Measurements from ENCODE around the gene RPP40.
A peak's percentile ranks its signal among the peaks of the same experiment; 100 is the strongest.
"Not testable (repeated sequence)": the region's sequence is repeated elsewhere in the genome, so short reads cannot be mapped to it uniquely, and the experiment has no call there.

RPP40 gene

DNA sequence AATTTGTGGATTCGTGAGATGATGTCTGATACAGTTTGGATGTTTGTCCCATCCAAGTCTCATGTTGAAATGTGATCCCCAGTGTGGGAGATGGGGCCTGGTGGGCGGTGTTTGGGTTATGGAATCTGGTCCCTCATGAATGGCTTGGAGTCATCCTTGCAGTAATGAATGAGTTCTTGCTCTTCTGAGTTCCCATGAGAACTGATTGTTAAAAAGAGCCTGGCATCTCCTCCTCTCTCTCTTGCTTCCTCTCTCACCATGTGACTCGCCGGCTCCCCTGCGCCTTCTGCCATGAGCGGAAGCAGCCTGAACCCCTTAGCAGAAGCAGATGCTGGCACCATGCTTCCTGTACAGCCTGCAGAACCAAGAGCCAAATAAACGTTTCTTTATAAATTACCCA is 30.5 kb upstream of the RPP40 start:
- Histone ChIP-seq H3K36me3 (no peaks in the 10 kb centered on the region), H3K27me3 (ENCODE audit: insufficient read depth, low read depth, severe bottlenecking) (no peaks in the 10 kb centered on the region), H3K4me3 (ENCODE audit: low read depth, low read length) (no peak overlapping the region), H3K9me3 (ENCODE audit: severe bottlenecking) (no peaks in the 10 kb centered on the region), H3K27ac (no peak overlapping the region)
- TF ChIP-seq, protein P1, sequence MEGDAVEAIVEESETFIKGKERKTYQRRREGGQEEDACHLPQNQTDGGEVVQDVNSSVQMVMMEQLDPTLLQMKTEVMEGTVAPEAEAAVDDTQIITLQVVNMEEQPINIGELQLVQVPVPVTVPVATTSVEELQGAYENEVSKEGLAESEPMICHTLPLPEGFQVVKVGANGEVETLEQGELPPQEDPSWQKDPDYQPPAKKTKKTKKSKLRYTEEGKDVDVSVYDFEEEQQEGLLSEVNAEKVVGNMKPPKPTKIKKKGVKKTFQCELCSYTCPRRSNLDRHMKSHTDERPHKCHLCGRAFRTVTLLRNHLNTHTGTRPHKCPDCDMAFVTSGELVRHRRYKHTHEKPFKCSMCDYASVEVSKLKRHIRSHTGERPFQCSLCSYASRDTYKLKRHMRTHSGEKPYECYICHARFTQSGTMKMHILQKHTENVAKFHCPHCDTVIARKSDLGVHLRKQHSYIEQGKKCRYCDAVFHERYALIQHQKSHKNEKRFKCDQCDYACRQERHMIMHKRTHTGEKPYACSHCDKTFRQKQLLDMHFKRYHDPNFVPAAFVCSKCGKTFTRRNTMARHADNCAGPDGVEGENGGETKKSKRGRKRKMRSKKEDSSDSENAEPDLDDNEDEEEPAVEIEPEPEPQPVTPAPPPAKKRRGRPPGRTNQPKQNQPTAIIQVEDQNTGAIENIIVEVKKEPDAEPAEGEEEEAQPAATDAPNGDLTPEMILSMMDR (IDR thresholded peaks at IDR 0.05; ENCODE audit: low read depth, low read length), result no peak
- DNase-seq, result no peak

DNA sequence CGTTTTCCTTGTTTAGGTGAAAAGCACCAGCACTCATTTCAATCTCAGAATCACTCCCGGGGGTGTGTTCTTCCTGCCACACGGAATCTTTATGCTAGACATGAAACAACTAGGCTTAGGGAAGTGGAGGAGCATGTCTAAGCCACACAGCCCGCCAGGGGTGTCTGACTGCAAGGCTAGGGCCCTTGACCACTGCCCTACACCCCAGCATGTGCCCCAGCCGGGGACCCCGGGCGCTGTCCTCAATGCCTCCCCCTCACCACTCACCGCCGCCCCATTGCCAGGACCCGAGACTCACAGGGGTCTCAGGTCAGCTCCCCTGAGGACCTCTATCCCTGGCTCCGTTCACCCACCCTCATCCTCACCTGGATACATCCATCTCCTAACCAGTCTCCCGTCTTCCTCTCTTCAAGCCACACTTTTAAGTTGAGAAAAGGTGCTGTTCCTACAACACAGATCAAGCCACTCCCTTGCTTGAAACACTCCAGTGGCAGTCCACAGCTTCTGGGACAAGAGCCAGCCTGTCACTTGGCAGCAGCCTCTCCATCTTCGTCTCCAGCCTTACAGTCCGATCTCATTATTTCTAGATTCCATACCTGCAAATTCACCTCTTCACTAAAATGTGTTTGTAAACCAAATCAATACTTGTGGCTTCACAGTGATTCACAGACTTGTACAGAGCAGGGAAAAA is 29.5 kb upstream of the RPP40 start:
- not testable (repeated sequence) for H3K9me3 ChIP-seq (ENCODE audit: severe bottlenecking); H3K27me3 ChIP-seq (ENCODE audit: insufficient read depth, low read depth, severe bottlenecking); H3K36me3 ChIP-seq; DNase-seq; H3K4me3 ChIP-seq (ENCODE audit: low read depth, low read length); H3K27ac ChIP-seq

DNA sequence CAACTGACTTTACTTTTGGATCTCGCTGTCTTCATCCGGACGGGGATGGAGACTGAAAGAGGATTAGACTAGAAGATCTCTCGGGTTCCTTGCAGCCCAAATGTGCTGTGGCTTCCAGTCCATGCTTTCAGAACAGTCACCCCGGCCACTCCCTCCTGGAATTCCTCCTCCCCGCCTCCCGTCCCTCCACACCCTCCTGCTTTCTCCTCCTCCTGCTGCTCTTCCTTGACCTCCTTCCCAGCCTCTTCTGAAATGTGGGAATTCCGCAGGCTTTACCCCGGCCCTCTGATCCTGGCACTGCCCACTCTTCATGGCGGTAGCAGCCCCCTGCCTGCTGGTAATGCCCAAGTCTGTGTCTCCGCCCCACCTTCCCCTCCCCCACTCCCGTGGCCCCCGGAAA is 28.9 kb upstream of the RPP40 start:
- not testable (repeated sequence) for H3K27me3 ChIP-seq (ENCODE audit: insufficient read depth, low read depth, severe bottlenecking); H3K36me3 ChIP-seq; H3K4me3 ChIP-seq (ENCODE audit: low read depth, low read length); H3K27ac ChIP-seq; H3K9me3 ChIP-seq (ENCODE audit: severe bottlenecking)
- peak; percentile 38 for DNase-seq

DNA sequence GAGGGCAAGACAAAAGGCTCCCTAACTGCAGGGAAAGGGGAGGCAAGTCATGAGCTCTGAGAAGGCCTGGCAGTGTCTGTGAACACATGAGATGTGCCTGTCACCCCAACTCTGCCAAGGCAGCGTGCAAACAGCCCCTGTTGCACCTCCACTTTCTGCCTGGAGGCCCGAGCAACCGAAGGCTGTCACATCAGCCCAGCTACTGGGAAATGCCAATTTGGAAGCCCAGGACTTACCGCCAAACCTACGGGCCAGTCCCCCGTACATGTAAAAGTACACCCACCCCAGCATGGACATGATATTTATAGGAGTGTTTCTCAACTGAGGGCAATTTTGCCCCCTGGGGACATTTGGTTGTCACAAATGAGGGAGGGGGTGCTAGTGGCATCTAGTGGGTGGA is 27.3 kb upstream of the RPP40 start:
- H3K4me3 ChIP-seq (ENCODE audit: low read depth, low read length), result no peak overlapping the region
- no peak overlapping the region for H3K27ac ChIP-seq
- TF ChIP-seq, protein P1 (IDR thresholded peaks at IDR 0.05; ENCODE audit: low read depth, low read length), result no peak
- H3K27me3 ChIP-seq (ENCODE audit: insufficient read depth, low read depth, severe bottlenecking), result no peaks in the 10 kb centered on the region
- no peak for DNase-seq
- no peaks in the 10 kb centered on the region for H3K36me3 ChIP-seq
- no peaks in the 10 kb centered on the region for H3K9me3 ChIP-seq (ENCODE audit: severe bottlenecking)

- Histone ChIP-seq H3K27ac (no peak overlapping the region), H3K9me3 (ENCODE audit: severe bottlenecking) (no peaks in the 10 kb centered on the region), H3K4me3 (ENCODE audit: low read depth, low read length) (no peak overlapping the region), H3K36me3 (no peaks in the 10 kb centered on the region), H3K27me3 (ENCODE audit: insufficient read depth, low read depth, severe bottlenecking) (no peaks in the 10 kb centered on the region)
- peak; percentile 98 for DNase-seq
- TF ChIP-seq, protein P1 (IDR thresholded peaks at IDR 0.05; ENCODE audit: low read depth, low read length), result peak; percentile 96
These were observed 26.8 kb upstream of the RPP40 start for GRCh38 chr6:5030596-5031136.

DNA sequence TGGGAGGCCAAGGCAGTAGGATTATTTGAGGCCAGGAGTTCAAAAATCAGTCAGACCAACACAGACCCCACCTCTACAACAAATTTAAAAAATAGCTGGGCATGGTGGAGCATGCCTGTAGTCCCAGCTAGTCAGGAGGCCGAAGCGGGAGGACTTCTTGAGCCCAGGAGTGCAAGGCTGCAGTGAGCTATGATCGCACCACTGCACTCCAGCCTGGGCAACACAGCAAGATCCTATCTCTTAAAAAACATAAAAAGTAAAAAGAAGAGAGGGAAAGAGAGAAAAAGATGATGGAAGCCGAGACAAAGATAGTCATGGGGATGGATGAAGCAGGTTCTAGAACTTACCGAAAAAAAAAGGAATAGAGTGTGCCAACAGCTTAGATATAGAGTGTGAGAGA is 25.8 kb upstream of the RPP40 start:
- no peak for DNase-seq
- Histone ChIP-seq H3K27ac (no peak overlapping the region), H3K9me3 (ENCODE audit: severe bottlenecking) (no peaks in the 10 kb centered on the region), H3K27me3 (ENCODE audit: insufficient read depth, low read depth, severe bottlenecking) (no peaks in the 10 kb centered on the region), H3K4me3 (ENCODE audit: low read depth, low read length) (no peak overlapping the region), H3K36me3 (no peaks in the 10 kb centered on the region)
- TF ChIP-seq, protein P1 (IDR thresholded peaks at IDR 0.05; ENCODE audit: low read depth, low read length), result no peak

DNA sequence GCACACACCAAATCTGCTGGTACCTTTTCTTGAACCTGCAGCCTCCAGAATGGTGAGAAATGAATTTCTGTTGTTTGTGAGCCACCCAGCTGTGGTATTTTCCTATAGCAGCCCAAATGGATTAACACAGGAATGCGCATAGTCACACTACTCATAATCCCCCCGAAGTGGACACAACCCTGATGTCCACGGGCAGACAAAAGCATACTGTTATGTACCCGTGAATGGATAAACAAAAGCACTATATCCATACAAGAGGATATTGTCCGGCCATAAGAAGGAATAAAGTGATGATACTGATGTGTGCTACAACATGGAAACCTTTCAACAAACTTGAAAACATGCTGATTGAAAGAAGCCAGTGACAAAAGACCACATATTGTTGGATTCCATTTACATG is 25.1 kb upstream of the RPP40 start:
- Histone ChIP-seq H3K27me3 (ENCODE audit: insufficient read depth, low read depth, severe bottlenecking) (no peaks in the 10 kb centered on the region), H3K27ac (no peak overlapping the region), H3K4me3 (ENCODE audit: low read depth, low read length) (no peak overlapping the region), H3K36me3 (no peaks in the 10 kb centered on the region), H3K9me3 (ENCODE audit: severe bottlenecking) (no peaks in the 10 kb centered on the region)
- no peak for DNase-seq
- TF ChIP-seq, protein P1 (IDR thresholded peaks at IDR 0.05; ENCODE audit: low read depth, low read length), result no peak

All from WERI-Rb-1 (cell line).